ENCODE results near the gene PTMS.

The PTMS gene

GRCh38 chr12:6796576-6796975 lies 30.4 kb downstream of the PTMS start:
- no peaks in the 10 kb centered on the region for H3K27me3 Mint-ChIP-seq
- H3K4me1 Mint-ChIP-seq (ENCODE audit: low read depth), result peaks cover 61% of the 10 kb centered on the region
- no peaks in the 10 kb centered on the region for H3K9me3 Mint-ChIP-seq
- no peak overlapping the region for H3K27ac Mint-ChIP-seq
- peaks cover 98% of the 10 kb centered on the region for H3K36me3 Mint-ChIP-seq (ENCODE audit: low read depth)
- intact Hi-C loops (cut with micrococcal nuclease), result no loop called here
- H3K4me3 Mint-ChIP-seq, result no peak overlapping the region

DNA sequence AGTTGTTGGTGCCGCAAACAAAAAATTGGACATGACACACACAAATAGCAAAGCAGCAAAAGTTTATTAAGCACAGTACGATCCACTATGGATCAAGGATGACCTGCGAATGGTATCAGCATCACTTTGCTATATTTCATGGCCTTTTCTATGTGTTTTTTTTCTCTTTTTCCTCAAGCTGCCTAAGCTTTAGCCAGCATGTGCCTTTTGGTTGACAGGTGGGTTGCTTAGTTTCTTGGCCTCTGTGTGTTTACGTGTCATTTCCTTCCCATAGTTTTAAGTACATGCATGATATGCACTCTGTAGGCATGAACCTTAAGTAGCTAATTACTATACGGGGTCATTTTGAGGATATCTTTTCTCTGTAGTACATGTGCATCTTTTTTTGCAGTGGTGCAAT lies 33.0 kb downstream of the PTMS start:
- peaks cover 41% of the 10 kb centered on the region for H3K4me1 Mint-ChIP-seq (ENCODE audit: low read depth)
- peaks cover 98% of the 10 kb centered on the region for H3K36me3 Mint-ChIP-seq (ENCODE audit: low read depth)
- H3K27ac Mint-ChIP-seq, result no peak overlapping the region
- no peaks in the 10 kb centered on the region for H3K9me3 Mint-ChIP-seq
- H3K4me3 Mint-ChIP-seq, result no peak overlapping the region
- intact Hi-C loops (cut with micrococcal nuclease), result no loop called here
- H3K27me3 Mint-ChIP-seq, result no peaks in the 10 kb centered on the region

DNA sequence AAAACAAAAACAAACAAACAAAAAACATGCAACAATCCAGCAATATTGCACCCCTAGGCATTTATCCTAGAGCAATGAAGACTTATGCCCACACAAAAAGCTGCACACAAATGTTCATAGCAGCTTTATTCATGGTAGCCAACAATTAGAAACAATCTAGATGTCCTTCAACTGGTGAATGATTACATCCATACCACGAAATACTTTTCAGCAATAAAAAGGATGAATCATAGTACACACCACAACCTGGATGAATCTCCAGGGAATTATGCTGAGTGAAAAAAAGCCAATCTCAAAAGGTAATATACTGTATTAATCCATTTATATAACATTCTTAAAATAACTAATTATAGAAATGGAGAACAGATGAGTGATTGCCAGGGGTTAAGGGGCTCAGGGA lies 41.0 kb downstream of the PTMS start:
- H3K4me3 Mint-ChIP-seq, result no peak overlapping the region
- intact Hi-C loops (cut with micrococcal nuclease), result no loop called here
- no peaks in the 10 kb centered on the region for H3K27me3 Mint-ChIP-seq
- H3K36me3 Mint-ChIP-seq (ENCODE audit: low read depth), result peaks cover 83% of the 10 kb centered on the region
- no peak overlapping the region for H3K27ac Mint-ChIP-seq
- peaks cover 28% of the 10 kb centered on the region for H3K4me1 Mint-ChIP-seq (ENCODE audit: low read depth)
- no peaks in the 10 kb centered on the region for H3K9me3 Mint-ChIP-seq

- Mint-ChIP-seq H3K36me3 (ENCODE audit: low read depth) (peaks cover 72% of the 10 kb centered on the region), H3K27me3 (no peaks in the 10 kb centered on the region), H3K4me1 (ENCODE audit: low read depth) (peaks cover 38% of the 10 kb centered on the region), H3K4me3 (no peak overlapping the region), H3K27ac (no peak overlapping the region), H3K9me3 (no peaks in the 10 kb centered on the region)
- intact Hi-C loops (cut with micrococcal nuclease), result no loop called here
Observed at GRCh38 chr12:6809056-6809455, 42.9 kb downstream of the PTMS start.

DNA sequence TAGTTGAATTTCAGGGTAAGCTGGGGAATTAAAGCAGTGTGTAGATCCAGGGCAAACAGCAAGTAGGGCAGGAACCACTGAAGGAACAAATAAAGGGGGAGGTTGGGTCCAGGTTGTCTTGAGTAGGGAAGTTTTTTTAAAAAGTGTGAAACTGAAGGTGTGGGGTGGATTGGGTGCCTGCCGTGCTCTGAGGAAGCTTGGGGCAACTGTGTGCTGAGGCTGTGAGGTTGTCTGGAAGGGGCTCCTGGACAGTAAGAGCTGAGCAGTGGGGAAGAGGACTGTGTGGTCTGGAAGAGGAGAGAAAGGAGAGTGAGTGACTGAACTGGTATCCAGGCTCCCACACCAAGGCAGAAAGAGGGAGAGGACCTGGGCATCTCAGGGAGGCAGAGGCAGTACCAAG lies 44.6 kb downstream of the PTMS start:
- intact Hi-C loops (cut with micrococcal nuclease), result no loop called here
- H3K27ac Mint-ChIP-seq, result peak overlapping the region; percentile 22
- no peak overlapping the region for H3K4me3 Mint-ChIP-seq
- H3K4me1 Mint-ChIP-seq (ENCODE audit: low read depth), result peaks cover 54% of the 10 kb centered on the region
- H3K36me3 Mint-ChIP-seq (ENCODE audit: low read depth), result peaks cover 72% of the 10 kb centered on the region
- H3K27me3 Mint-ChIP-seq, result no peaks in the 10 kb centered on the region
- H3K9me3 Mint-ChIP-seq, result no peaks in the 10 kb centered on the region

GRCh38 chr12:6813363-6813762 lies 47.2 kb downstream of the PTMS start:
- peaks cover 83% of the 10 kb centered on the region for H3K36me3 Mint-ChIP-seq (ENCODE audit: low read depth)
- H3K4me3 Mint-ChIP-seq, result no peak overlapping the region
- no peak overlapping the region for H3K27ac Mint-ChIP-seq
- no peaks in the 10 kb centered on the region for H3K9me3 Mint-ChIP-seq
- H3K27me3 Mint-ChIP-seq, result no peaks in the 10 kb centered on the region
- intact Hi-C loops (cut with micrococcal nuclease), result no loop called here
- H3K4me1 Mint-ChIP-seq (ENCODE audit: low read depth), result peaks cover 65% of the 10 kb centered on the region

GRCh38 chr12:6816598-6816997 lies 50.4 kb downstream of the PTMS start:
- H3K4me1 Mint-ChIP-seq (ENCODE audit: low read depth), result peaks cover 68% of the 10 kb centered on the region
- no peak overlapping the region for H3K4me3 Mint-ChIP-seq
- no peak overlapping the region for H3K27ac Mint-ChIP-seq
- H3K27me3 Mint-ChIP-seq, result no peaks in the 10 kb centered on the region
- H3K9me3 Mint-ChIP-seq, result no peaks in the 10 kb centered on the region
- peaks cover 79% of the 10 kb centered on the region for H3K36me3 Mint-ChIP-seq (ENCODE audit: low read depth)
- intact Hi-C loops (cut with micrococcal nuclease), result no loop called here

GRCh38 chr12:6817098-6817497 lies 50.9 kb downstream of the PTMS start:
- H3K27ac Mint-ChIP-seq, result no peak overlapping the region
- peaks cover 1% of the 10 kb centered on the region for H3K27me3 Mint-ChIP-seq
- intact Hi-C loops (cut with micrococcal nuclease), result no loop called here
- no peak overlapping the region for H3K4me3 Mint-ChIP-seq
- H3K36me3 Mint-ChIP-seq (ENCODE audit: low read depth), result peaks cover 76% of the 10 kb centered on the region
- peaks cover 70% of the 10 kb centered on the region for H3K4me1 Mint-ChIP-seq (ENCODE audit: low read depth)
- no peaks in the 10 kb centered on the region for H3K9me3 Mint-ChIP-seq

DNA sequence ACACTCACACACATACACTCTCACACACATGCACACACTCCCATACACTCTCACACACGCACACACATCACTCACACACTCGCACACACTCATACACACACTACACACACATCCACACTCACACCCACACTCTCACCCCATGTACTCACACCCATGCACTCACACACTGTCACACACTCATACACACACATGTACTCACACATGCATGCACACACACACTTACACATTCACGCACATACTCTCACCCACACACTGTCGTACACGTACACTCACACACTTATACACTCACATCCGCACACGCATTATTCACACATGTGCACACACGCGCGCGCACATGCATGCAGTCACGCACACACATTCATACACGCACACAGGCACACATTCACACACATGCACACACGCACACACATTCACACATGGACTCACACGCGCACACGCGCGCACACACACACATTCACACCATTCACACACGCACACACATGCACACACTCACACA lies 51.5 kb downstream of the PTMS start:
- H3K27me3 Mint-ChIP-seq, result peaks cover 3% of the 10 kb centered on the region
- no peaks in the 10 kb centered on the region for H3K9me3 Mint-ChIP-seq
- peaks cover 72% of the 10 kb centered on the region for H3K36me3 Mint-ChIP-seq (ENCODE audit: low read depth)
- H3K4me1 Mint-ChIP-seq (ENCODE audit: low read depth), result peaks cover 70% of the 10 kb centered on the region
- H3K4me3 Mint-ChIP-seq, result no peak overlapping the region
- no peak overlapping the region for H3K27ac Mint-ChIP-seq
- intact Hi-C loops (cut with micrococcal nuclease), result no loop called here

- Mint-ChIP-seq H3K27me3 (peaks cover 4% of the 10 kb centered on the region), H3K36me3 (ENCODE audit: low read depth) (peaks cover 72% of the 10 kb centered on the region), H3K4me3 (no peak overlapping the region), H3K9me3 (no peaks in the 10 kb centered on the region), H3K27ac (no peak overlapping the region), H3K4me1 (ENCODE audit: low read depth) (peaks cover 74% of the 10 kb centered on the region)
- intact Hi-C loops (cut with micrococcal nuclease), result no loop called here
Observed at GRCh38 chr12:6818222-6818621, 52.1 kb downstream of the PTMS start.

DNA sequence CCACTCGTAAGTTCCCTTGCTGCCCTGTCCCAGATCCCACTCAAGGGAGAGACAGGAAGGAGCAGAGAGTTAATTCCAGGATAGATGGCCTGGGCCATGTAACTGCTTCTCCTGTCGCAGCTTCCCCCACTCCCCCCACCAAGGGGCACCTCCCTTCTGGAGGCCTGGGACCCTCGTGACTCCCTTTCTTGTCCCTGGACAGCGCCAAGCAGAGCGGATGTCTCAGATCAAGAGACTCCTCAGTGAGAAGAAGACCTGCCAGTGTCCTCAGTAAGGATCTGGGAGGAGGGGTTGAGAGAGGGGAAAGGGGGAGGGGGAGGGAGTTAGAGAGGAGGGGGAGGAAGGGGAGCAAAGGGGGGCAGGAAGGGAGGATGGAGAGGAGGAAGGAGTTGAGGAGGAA lies 52.5 kb downstream of the PTMS start:
- H3K27ac Mint-ChIP-seq, result no peak overlapping the region
- H3K9me3 Mint-ChIP-seq, result no peaks in the 10 kb centered on the region
- peaks cover 76% of the 10 kb centered on the region for H3K4me1 Mint-ChIP-seq (ENCODE audit: low read depth)
- H3K36me3 Mint-ChIP-seq (ENCODE audit: low read depth), result peaks cover 72% of the 10 kb centered on the region
- peaks cover 4% of the 10 kb centered on the region for H3K27me3 Mint-ChIP-seq
- intact Hi-C loops (cut with micrococcal nuclease), result no loop called here
- no peak overlapping the region for H3K4me3 Mint-ChIP-seq

- peaks cover 69% of the 10 kb centered on the region for H3K4me1 Mint-ChIP-seq (ENCODE audit: low read depth)
- H3K36me3 Mint-ChIP-seq (ENCODE audit: low read depth), result peaks cover 69% of the 10 kb centered on the region
- peak overlapping the region; percentile 78 for H3K27ac Mint-ChIP-seq
- H3K27me3 Mint-ChIP-seq, result peaks cover 4% of the 10 kb centered on the region
- intact Hi-C loops (cut with micrococcal nuclease), result loop anchor here (5.0 kb wide), 1 partner anchor 32 kb away; the partner anchor contains the start of gene CD4
- H3K4me3 Mint-ChIP-seq, result no peak overlapping the region
- no peaks in the 10 kb centered on the region for H3K9me3 Mint-ChIP-seq
Observed at GRCh38 chr12:6819106-6820030, 53.2 kb downstream of the PTMS start.

DNA sequence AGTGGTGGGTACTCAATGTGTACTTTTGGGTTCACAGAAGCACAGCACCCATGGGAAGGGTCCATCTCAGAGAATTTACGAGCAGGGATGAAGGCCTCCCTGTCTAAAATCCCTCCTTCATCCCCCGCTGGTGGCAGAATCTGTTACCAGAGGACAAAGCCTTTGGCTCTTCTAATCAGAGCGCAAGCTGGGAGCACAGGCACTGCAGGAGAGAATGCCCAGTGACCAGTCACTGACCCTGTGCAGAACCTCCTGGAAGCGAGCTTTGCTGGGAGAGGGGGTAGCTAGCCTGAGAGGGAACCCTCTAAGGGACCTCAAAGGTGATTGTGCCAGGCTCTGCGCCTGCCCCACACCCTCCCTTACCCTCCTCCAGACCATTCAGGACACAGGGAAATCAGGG lies 54.0 kb downstream of the PTMS start:
- Mint-ChIP-seq H3K27ac (peak overlapping the region; percentile 78), H3K9me3 (no peaks in the 10 kb centered on the region)

More for the DNA sequence above, 54.0 kb downstream of the PTMS start:
- Mint-ChIP-seq H3K4me3 (no peak overlapping the region), H3K4me1 (ENCODE audit: low read depth) (peaks cover 67% of the 10 kb centered on the region), H3K27me3 (peaks cover 10% of the 10 kb centered on the region), H3K36me3 (ENCODE audit: low read depth) (peaks cover 69% of the 10 kb centered on the region)
- intact Hi-C loops (cut with micrococcal nuclease), result loop anchor here (5.0 kb wide), 1 partner anchor 33 kb away; the partner anchor contains the start of gene CD4

Measured in dendritic cell treated with granulocyte-macrophage colony-stimulating factor and Interleukin-4, amounts not matched to agents 40 ng/mL and 50 ng/mL, for 4 days (primary cell).